Measurements from ENCODE around the gene C1orf159.

The C1orf159 gene

DNA sequence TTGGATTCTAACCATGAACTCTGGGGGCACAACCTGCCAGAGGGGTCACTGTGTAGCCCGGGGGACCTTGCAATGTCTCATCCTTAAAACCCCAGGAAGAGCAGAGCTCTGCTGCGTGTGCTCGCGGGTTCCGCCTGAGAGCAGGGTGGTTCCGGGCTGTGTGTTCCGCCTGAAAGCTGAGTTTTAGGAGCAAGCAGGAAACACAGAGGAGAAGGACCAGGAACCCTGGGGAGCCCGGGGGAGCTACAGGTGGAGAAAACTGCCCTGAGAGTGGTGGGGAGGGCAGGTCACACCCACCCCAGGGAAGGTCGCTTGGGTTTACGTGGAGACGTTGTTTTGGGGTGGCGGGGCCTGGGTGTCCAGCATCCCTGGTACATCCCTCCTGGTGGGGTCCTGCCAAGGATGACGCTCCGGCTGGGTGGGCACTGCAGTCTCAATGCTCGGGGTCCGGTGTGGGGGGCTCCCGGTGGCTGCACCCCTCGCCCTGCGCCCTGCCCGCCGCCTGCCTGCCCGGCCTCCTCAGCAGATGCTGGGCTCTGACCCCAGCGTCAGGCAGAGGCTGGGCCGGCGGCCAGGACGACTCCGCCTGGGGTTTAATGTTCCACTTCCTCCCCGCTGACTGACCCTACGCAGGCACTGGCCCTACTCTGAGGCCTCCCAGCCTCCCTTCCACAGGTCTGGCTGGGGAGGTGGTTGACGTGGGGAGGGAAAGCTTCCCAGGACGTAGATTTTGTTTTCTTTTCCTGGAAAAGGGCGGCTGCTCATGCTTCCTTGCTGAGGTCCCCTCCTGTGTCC, 17.3 kb upstream of the C1orf159 start:
- in situ Hi-C loops (cut with MboI; ENCODE audit: low sequenced_read_pairs): no loop called here

- in situ Hi-C loops (cut with MboI; ENCODE audit: low sequenced_read_pairs): no loop called here
Observed at GRCh38 chr1:1132042-1132950, 16.4 kb upstream of the C1orf159 start.

DNA sequence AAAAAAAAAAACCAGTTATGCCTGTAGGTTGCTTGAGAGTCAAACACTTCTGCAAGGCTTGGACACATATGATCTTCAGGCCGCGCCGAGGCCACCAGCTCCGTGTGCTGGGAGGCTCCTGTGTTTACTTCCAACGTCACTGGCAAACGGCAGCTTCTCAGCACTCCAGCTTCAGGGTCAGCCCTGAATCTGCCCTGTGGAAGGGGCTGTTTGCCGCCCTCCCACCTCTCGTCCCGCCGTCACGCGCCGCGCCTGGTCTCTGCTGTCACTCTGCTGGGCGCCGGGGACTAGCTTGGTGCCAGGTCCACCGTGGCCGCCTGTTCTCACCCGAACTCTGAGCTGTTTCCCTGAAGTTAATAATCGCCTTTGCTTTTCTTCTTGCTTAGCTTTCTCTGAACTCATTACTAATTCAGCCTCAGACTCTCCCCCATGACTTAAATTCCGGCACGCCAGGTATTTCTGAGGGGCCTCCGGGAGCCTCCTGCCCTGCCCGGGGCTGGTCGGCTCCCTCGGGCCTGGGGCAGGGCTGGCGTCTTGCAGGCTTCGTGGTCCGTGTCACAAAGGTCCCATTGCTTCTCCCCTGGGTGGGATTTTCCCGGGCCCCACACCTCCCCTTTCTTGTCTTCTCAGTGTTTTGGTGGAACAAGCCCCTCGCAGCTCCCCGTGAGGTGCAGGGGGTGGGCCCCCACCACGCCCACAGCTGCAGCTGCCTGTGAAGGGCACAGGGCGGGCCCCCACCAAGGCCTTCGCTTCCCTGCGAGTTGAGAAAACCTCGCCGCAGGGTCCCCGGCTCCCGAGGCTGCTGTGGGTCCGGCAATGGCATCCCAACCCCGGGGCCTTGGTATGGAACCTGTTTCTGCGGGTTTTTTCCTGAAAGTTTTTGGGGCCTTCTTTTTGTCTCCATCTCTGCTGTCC, 14.6 kb upstream of the C1orf159 start:
- in situ Hi-C loops (cut with MboI; ENCODE audit: low sequenced_read_pairs): no loop called here

DNA sequence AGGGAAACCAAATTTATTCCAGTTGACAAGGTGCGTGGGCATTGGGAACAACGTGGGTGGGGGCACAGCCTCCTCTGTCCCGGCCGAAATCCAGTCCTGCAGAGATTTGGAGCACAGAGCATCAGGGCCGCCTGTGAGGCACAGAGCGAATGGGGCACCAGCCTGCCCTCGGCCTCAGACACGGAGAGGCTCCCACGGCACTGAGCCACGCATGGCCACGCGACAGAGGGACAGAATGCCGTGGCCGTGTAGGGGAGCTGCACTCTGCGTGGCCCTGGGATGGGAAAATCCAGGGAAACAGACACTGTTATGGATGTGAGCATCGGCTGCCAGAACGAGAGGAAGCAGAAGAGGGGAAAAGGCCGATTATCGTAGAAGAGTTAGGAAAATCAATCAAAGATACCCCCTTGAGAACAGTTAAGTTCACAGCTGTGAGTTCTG, 13.5 kb upstream of the C1orf159 start:
- in situ Hi-C loops (cut with MboI; ENCODE audit: low sequenced_read_pairs): no loop called here

GRCh38 chr1:1128454-1129139, 12.7 kb upstream of the C1orf159 start:
- in situ Hi-C loops (cut with MboI; ENCODE audit: low sequenced_read_pairs): no loop called here

DNA sequence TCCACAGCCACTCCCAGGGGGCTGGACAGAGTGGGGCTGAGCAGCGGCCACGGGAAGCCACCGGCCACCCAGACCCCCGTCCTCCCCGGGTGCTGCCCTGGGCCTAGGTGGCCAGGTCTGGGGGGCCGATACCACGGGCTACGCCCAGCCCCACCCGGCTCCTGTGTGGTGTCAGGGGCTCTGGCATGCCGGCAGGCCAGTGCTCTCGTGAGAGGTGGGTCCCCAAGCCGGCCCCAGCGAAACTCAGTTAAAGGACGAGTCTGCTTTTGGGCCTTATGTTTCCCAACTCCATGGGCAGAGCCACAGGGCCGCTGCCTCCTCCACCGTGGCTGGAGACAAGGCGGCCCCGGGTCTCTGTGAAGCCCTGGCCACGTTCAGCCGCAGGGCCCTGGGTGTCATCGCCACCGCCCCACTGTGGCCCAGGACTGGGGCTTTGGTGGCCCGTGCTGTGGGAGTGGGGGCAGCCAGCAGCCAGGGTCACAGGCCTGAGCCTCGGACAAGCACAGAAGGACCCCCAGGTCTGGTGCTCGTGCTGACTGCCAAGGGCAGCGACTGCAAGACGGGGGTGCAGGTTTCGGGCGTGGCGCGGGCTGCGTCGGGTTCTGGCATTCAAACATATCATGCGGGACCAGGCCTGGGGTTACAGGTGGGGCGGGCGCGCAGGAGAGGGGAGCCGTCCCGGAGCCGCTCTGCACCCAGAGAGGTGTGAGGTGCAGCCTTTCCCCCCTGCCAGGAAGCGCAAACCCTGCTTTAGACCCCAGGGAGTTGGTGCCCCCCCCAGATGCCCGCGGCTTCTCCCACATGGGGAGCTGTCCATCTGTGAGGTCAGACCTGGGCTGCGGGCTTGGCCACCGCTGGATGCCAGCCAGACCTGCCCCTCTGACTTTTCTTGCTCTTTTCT, 11.9 kb upstream of the C1orf159 start:
- in situ Hi-C loops (cut with MboI; ENCODE audit: low sequenced_read_pairs): no loop called here

DNA sequence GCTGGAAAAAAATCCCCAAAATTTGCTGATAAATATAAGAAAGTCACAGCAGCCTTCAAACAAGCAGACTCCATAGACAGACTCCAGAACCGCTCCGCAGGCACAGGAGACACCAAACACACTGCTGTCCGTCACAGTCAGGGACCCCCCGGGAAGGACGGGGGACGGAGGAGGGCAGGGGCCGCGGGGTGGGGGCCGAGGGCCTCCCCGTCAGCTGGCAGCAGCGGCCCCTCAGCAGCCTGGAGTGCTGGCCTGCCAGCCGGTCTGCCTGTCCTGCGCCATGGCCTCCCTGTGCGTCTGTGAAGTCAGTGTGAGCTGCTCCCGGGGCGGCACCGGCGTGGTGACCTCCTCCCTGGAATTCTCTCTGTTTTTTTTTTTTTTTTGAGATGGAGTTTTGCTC, 10.1 kb upstream of the C1orf159 start:
- in situ Hi-C loops (cut with MboI; ENCODE audit: low sequenced_read_pairs): no loop called here

DNA sequence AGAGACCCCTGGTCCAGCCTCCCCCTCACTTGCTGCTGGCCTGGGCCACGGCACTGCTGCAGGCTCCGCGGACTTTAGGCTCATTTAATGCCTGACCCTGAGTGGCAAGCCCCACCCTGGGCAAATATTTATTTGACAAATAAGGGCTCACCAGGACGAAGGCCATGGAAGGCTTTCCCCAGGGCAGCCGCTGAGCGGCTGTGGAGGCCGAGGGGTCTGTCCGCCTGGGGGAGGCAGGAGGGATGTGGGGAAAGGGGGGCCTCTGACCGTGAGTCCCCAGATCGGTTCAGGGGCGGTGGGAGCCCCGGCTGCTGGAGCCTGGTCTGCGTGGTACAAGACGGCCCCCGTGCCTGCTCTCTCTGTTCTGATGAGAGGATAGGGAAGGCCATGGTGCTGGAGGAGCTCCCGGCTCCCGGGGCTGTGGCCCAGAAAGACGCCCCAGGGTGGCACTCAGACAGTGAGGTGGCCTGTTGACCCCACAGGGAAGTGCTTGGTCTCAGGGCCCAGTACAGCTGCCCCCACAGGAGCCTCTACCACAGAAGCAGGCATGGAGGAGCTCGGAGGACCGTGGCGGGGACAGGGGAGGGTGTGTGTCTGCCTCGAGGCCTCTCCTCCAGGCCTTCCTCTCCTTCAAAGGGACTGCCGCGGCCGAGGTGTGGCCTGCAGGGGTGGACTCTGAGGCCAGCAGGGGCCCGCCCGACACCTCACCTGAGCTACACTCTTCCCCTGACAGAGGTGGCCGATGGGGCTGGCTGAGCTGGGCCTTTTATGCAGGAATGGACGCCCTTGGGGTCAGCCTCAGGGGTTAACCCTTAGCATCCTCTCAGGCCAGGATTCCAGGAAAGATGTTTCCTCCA, 9.1 kb upstream of the C1orf159 start:
- in situ Hi-C loops (cut with MboI; ENCODE audit: low sequenced_read_pairs): no loop called here

GRCh38 chr1:1124508-1124785, 8.6 kb upstream of the C1orf159 start:
- in situ Hi-C loops (cut with MboI; ENCODE audit: low sequenced_read_pairs): no loop called here

- in situ Hi-C loops (cut with MboI; ENCODE audit: low sequenced_read_pairs): no loop called here
Observed at GRCh38 chr1:1123581-1124507, 8.0 kb upstream of the C1orf159 start.

GRCh38 chr1:1122981-1123480, 7.1 kb upstream of the C1orf159 start:
- in situ Hi-C loops (cut with MboI; ENCODE audit: low sequenced_read_pairs): no loop called here

DNA sequence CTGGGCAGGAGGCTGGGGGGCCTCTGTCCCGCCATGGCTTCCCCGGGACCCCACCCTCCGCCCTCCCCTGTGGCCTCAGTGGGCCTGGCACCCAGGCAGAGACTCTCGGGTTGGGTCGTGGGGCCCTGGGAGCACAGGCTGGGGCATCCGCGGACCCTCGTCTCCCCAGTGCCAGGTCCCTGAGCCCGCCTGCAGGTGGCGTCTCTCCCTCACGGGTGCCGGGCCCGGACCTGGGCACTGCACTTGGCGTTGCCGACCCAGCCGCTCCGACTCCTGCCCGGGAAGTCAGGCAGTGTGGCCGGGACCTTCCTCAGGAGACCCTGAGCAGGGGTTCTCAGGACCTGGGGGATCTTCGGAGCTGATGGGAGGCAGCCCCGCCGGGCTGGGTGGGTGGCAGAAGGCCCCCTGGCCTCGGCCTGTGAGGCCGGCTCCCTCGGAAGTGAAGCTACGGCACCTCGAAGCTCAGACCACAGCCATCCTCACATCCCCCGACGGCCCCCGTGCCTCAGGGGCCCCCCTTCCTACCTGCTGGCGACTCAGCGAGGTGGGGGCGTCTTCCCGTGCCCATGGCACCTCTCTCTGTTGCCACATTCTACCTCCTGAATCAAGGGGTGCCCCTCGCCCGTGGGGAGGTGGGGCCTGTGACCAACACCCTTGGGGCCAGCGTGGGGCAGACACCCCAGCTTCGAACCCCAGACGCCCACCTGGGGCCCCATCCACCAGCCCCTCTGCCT, 6.4 kb upstream of the C1orf159 start:
- in situ Hi-C loops (cut with MboI; ENCODE audit: low sequenced_read_pairs): no loop called here

GRCh38 chr1:1121611-1122077, 5.8 kb upstream of the C1orf159 start:
- in situ Hi-C loops (cut with MboI; ENCODE audit: low sequenced_read_pairs): no loop called here

GRCh38 chr1:1120866-1121591, 5.1 kb upstream of the C1orf159 start:
- in situ Hi-C loops (cut with MboI; ENCODE audit: low sequenced_read_pairs): no loop called here

DNA sequence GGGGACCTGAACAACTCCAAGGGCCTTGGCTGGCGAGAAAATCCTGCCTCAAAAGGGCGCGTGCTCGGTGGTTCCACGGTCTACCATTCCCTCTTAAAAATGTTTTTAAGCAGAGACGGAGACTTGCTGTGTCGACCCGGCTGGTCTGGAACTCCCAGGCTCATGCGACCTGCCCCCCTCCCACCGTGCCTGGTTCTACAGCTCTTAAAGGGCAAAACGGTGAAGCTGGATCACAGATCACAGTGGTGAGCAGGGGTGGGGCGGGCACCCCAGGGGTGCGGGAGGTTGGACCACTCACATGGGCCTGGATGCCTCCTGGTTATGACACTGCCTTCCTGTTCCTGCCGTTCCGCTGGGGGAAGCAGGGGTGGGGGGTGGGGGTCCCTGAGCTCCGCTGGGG, 4.2 kb upstream of the C1orf159 start:
- in situ Hi-C loops (cut with MboI; ENCODE audit: low sequenced_read_pairs): no loop called here

Measured in HL-60/S4 treated with phorbol 12-myristate 13-acetate at 8.2 ng/mL for 4 days and 3 days (cell line).